Measurements from ENCODE around the gene GPR149. TPM values are rescaled to one million over a fixed set of nuclear protein-coding genes. Genes with fewer than 3 reads are reported as not detected.

GPR149 gene
- total and polyA plus RNA-seq, 10 of the 15 experiments (the other 5 are each of a cell fraction or from before 2014, with no cell fraction given), result not detected

DNA sequence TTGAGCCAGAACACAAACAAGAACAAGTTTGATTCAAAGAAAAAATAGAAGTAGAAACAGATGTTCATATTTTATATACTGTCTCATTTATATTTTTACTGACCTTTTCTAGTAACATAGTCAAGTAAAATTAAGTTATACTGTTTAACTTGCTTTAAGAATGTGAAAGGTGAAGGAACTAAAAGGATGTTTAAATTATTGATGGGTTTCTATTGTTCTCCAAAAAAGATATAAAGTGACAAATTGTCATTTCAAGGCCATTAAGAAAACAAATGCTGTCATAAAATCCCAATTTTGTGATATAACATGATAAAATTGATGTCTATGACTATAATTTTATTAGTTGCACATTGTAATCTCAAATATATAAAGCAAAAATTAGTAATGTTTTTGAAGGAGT, 7.3 kb downstream of the GPR149 start:
- ChIA-PET RAD21 (ENCODE audit: unreplicated experiment) (no interaction called here), POLR2A (no interaction called here), CTCF (no interaction called here), SMC1A (ENCODE audit: uncharacterized antibody, unreplicated experiment) (no interaction called here)
- FAIRE-seq (no peak), DNase-seq (ENCODE audit: low read depth, low spot score) (no peak), ATAC-seq (no peak)
- Histone ChIP-seq H3K27me3 (replicated peaks in 1 of 2; ENCODE audit: control insufficient read depth in 2 of 2, insufficient read depth in 2 of 2, low read length in 1 of 2) (no peaks in the 10 kb centered on the region; a peak in 1 of 4 replicates), H3K79me2 (ENCODE audit: control insufficient read depth, insufficient read depth, low read length) (no peaks in the 10 kb centered on the region), H3K4me2 (ENCODE audit: control insufficient read depth, insufficient read depth) (no peak overlapping the region), H3K9ac (ENCODE audit: control insufficient read depth, insufficient read depth, low read length) (no peak overlapping the region), H2AFZ (ENCODE audit: control insufficient read depth, low read depth, low read length) (no peak overlapping the region), H4K20me1 (ENCODE audit: control insufficient read depth, insufficient read depth) (no peaks in the 10 kb centered on the region), H3K36me3 (ENCODE audit: control insufficient read depth in 2 of 2, insufficient read depth in 2 of 2, low read length in 1 of 2) (no peaks in the 10 kb centered on the region), H3K4me3 (no peak overlapping the region), H3K9me3 (replicated peaks; ENCODE audit: control insufficient read depth, insufficient read depth, low read length) (no peaks in the 10 kb centered on the region), H3K27ac (ENCODE audit: control insufficient read depth, insufficient read depth) (no peak overlapping the region), H3K4me1 (ENCODE audit: control insufficient read depth, insufficient read depth, low read length) (no peaks in the 10 kb centered on the region)
- in situ Hi-C loops (cut with MboI), result no loop called here
- no TSS peak for BruUV-seq (replicated peaks)
- intact Hi-C loops (cut with micrococcal nuclease; ENCODE audit: unreplicated experiment), result no loop called here
- TF ChIP-seq, protein P1, sequence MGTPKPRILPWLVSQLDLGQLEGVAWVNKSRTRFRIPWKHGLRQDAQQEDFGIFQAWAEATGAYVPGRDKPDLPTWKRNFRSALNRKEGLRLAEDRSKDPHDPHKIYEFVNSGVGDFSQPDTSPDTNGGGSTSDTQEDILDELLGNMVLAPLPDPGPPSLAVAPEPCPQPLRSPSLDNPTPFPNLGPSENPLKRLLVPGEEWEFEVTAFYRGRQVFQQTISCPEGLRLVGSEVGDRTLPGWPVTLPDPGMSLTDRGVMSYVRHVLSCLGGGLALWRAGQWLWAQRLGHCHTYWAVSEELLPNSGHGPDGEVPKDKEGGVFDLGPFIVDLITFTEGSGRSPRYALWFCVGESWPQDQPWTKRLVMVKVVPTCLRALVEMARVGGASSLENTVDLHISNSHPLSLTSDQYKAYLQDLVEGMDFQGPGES (IDR thresholded peaks at IDR 0.05), result no peak
- TF ChIP-seq PAX5 (IDR thresholded peaks at IDR 0.05; ENCODE audit: borderline replicate concordance, low read depth, low read length), result no peak
- TF ChIP-seq SMC3 (IDR thresholded peaks at IDR 0.05; ENCODE audit: borderline replicate concordance, low read length), result no peak
- TF ChIP-seq, protein P2, sequence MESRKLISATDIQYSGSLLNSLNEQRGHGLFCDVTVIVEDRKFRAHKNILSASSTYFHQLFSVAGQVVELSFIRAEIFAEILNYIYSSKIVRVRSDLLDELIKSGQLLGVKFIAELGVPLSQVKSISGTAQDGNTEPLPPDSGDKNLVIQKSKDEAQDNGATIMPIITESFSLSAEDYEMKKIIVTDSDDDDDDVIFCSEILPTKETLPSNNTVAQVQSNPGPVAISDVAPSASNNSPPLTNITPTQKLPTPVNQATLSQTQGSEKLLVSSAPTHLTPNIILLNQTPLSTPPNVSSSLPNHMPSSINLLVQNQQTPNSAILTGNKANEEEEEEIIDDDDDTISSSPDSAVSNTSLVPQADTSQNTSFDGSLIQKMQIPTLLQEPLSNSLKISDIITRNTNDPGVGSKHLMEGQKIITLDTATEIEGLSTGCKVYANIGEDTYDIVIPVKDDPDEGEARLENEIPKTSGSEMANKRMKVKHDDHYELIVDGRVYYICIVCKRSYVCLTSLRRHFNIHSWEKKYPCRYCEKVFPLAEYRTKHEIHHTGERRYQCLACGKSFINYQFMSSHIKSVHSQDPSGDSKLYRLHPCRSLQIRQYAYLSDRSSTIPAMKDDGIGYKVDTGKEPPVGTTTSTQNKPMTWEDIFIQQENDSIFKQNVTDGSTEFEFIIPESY (IDR thresholded peaks at IDR 0.05), result no peak
- TF ChIP-seq SMAD1 (IDR thresholded peaks at IDR 0.05; ENCODE audit: low read depth, partially characterized antibody), result no peak
- no peak for TF ChIP-seq EP300 (IDR thresholded peaks at IDR 0.05; ENCODE audit: borderline replicate concordance in 1 of 2, control insufficient read depth in 1 of 2, low read depth in 2 of 2, low read length in 2 of 2)
- no peak for TF ChIP-seq NRF1 (conservative IDR thresholded peaks at IDR 0.05; ENCODE audit: low read depth, low read length)
- no peak for TF ChIP-seq RFX5 (IDR thresholded peaks at IDR 0.05; ENCODE audit: low read depth, low read length)
- no peak for TF ChIP-seq STAT3 (IDR thresholded peaks at IDR 0.05; ENCODE audit: low read depth, low read length)
- TF ChIP-seq, protein P3, sequence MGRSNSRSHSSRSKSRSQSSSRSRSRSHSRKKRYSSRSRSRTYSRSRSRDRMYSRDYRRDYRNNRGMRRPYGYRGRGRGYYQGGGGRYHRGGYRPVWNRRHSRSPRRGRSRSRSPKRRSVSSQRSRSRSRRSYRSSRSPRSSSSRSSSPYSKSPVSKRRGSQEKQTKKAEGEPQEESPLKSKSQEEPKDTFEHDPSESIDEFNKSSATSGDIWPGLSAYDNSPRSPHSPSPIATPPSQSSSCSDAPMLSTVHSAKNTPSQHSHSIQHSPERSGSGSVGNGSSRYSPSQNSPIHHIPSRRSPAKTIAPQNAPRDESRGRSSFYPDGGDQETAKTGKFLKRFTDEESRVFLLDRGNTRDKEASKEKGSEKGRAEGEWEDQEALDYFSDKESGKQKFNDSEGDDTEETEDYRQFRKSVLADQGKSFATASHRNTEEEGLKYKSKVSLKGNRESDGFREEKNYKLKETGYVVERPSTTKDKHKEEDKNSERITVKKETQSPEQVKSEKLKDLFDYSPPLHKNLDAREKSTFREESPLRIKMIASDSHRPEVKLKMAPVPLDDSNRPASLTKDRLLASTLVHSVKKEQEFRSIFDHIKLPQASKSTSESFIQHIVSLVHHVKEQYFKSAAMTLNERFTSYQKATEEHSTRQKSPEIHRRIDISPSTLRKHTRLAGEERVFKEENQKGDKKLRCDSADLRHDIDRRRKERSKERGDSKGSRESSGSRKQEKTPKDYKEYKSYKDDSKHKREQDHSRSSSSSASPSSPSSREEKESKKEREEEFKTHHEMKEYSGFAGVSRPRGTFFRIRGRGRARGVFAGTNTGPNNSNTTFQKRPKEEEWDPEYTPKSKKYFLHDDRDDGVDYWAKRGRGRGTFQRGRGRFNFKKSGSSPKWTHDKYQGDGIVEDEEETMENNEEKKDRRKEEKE (IDR thresholded peaks at IDR 0.05), result no peak
- no peak for TF ChIP-seq KAT2A (conservative IDR thresholded peaks at IDR 0.05; ENCODE audit: control insufficient read depth, low read depth, low read length)
- no peak for TF ChIP-seq BMI1 (IDR thresholded peaks at IDR 0.05; ENCODE audit: borderline replicate concordance)
- TF ChIP-seq ZNF24 (IDR thresholded peaks at IDR 0.05), result no peak
- TF ChIP-seq, protein P4, sequence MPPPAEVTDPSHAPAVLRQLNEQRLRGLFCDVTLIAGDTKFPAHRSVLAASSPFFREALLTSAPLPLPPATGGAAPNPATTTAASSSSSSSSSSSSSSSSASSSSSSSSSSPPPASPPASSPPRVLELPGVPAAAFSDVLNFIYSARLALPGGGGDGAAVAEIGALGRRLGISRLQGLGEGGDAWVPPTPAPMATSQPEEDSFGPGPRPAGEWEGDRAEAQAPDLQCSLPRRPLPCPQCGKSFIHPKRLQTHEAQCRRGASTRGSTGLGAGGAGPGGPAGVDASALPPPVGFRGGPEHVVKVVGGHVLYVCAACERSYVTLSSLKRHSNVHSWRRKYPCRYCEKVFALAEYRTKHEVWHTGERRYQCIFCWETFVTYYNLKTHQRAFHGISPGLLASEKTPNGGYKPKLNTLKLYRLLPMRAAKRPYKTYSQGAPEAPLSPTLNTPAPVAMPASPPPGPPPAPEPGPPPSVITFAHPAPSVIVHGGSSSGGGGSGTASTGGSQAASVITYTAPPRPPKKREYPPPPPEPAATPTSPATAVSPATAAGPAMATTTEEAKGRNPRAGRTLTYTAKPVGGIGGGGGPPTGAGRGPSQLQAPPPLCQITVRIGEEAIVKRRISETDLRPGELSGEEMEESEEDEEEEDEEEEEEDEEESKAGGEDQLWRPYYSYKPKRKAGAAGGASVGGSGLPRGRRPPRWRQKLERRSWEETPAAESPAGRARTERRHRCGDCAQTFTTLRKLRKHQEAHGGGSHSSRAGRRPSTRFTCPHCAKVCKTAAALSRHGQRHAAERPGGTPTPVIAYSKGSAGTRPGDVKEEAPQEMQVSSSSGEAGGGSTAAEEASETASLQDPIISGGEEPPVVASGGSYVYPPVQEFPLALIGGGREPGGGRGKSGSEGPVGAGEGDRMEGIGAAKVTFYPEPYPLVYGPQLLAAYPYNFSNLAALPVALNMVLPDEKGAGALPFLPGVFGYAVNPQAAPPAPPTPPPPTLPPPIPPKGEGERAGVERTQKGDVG (CRISPR knock-in tag; IDR thresholded peaks at IDR 0.05), result no peak
- no peak for TF ChIP-seq SRF (IDR thresholded peaks at IDR 0.05; ENCODE audit: low read depth in 2 of 2, low read length in 2 of 2)
- TF ChIP-seq NFYB (IDR thresholded peaks at IDR 0.05; ENCODE audit: insufficient read depth, low read depth, low read length), result no peak
